Activated effector memory CD4-positive, alpha-beta T cell treated with Interleukin-2 at 50 U/mL for 16 hours (primary cell): ENCODE measurements around the gene KCNJ2.

Source experiments
- DNase-seq: peaks from one replicate; pipeline ENCODE4 v3.0.0-alpha.2; 2020

KCNJ2 gene

DNA sequence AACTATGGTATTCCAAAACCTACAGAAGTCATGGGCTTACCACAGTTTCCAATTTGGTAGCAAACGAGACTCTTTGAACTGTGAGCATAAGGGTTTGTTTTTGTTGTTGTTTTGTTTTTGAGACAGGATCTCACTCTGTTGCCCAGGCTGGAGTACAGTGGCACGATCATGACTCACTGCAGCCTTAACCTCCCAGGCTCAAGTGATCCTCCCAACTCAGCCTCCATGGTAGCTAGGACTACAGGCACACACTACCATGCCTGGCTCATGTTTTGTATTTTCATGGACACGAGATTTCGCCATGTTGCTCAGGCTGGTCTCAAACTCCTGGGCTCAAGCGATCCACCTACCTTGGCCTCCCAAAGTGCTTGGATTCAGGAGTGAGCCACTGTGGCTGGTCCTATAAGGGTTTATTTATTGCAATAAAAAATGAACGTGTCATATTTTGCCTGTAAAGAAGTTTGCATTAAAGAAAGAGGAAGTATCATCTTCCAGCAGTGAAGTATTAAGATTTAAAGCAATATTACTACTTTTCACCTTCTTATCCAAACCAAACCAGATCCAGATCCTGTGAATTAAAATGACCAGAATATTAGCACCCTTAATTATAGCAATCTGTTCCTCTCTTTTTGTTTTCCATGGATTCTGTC is 37.2 kb downstream of the KCNJ2 start:
- no peak for DNase-seq

DNA sequence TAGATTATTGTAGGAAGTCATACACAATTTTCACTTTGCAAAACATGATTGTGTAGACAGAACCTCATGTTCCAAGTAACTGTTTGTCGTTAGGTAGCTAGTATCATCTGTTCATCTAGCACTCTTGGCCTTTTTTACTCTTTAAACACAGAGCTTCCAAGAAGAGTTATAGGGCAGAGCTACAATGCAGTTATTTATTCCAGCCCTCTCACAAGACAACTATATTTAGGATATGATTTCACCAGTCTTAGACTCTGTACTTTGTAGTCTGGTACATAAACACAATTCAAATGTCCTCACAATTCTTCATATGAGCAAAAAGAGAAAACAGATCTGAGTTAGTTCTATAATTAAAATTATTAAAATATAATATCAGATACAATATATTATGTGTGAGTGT is 37.9 kb downstream of the KCNJ2 start:
- DNase-seq, result no peak

DNA sequence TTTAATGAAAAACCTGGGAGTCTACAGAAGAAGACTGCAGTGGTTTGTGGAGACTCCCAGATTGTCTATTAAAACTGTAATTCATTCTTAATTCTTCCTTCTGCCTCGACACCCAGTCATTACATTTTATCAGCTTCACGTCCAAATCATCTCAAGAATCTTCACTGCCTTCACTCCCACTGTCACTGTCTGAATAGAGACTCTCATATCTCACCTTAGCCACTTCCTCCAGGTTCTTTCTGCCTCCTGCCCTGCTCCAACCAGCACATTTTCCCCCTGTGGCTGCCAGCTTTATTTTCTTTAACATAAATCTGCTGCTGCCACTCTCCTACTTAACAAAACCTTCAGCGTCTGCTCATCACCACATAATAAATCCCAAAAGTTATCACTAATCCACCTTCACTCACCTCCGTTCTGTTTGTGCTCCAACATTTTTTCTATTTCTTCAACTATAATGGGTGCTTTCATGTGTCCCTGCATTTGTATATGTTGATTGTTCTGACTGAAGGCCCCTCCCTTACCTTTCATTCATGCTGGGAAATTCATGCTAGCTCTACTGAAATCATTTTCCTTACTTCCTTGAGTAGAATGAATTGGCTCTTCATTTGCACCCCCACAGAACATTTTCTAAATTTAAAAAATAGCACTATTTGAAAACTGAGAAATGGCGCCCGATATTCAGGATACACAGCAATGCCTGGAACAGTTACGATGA is 38.9 kb downstream of the KCNJ2 start:
- DNase-seq, result no peak

DNA sequence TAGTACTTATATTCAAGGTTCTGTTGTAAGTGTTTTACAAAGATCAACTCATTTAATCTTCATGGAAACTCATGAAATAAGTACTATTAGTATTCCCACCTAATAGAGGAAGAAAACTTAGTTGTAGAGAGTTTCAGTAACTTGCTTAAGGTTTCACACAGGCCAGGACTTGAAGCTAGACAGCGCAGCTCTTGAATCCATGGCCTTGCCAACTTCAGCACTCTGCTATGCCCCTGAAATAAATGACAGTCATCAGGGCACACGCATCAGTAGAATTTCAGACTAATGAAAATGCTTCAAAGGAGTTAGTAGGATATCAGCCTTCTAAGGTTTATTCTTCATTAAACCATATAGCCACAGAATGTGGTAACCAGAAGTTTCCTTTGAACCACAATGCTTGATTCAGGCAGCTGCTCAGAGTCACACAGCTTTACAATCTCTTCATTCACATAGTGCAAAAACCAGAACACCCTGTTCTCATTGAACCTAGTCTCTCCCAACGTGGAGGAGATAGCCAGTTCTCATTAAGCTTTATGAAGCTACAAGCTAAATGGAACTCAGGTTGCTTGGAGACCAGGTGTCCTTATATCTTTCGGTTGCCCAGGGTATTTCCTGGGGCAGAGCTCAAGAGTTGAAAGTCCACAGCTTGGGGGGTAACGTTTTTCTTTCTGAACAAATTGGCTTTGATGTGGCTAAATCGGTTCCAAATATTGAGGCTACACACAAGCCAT is 39.7 kb downstream of the KCNJ2 start:
- no peak for DNase-seq

DNA sequence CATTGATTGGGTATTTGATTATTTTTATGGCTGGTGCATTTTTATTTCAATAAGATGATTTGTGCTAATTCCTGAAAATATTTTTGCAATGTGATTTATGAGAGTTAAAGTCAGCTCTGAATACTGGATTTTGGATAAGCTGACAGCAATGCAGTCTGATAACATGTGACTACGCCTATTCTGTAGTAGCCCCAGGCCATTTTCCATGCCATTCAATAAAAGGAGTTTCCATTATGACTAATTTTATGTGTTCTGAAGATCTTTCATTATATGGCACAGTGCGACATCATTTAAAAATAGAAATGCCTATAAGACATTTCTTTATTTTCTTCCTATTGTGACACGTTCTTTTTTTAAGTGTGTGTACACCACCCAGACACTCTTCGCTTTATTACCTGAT is 46.3 kb downstream of the KCNJ2 start:
- DNase-seq, result no peak

DNA sequence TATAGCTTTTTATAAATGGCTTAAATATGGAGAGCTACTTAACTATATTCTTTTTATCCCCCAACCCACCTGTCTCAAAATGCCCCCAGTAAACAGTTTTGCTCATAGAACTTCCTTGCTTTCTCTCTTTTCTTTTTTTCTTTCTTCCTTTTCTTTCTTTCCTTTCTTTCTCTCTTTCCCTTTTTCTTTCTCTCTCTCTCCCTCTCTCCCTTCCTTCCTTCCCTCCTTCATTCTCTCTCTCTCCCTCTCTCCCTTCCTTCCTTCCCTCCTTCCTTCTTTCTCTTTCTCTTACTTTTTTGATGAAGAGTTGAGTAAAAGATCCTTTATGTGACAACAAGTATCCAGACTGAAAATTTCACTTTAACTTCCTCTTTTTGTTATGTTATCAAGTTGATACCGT is 48.2 kb downstream of the KCNJ2 start:
- DNase-seq, result no peak

DNA sequence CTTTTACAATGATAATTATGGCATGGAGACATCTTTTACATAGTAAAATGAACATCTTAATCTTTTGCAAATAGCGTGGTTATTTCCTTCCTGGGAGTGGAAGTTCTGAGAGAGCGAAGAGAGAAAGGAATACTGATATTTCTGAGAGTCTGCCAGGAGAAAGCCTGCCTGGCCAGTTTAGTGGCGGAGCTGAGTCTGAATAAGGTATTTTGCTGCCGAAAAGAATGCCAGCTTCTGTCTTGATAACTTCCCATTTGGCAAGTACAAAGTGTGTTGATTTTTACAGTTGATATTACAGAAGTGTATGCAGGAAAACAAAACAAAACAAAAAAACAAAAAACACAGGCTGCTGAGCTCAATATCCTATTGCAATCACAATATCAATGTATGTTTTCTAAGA is 55.9 kb downstream of the KCNJ2 start:
- no peak for DNase-seq
